ENCODE data around the gene DPPA4. TPM values are rescaled to one million over a fixed set of nuclear protein-coding genes. Genes with fewer than 3 reads are reported as not detected.

The DPPA4 gene
- total RNA-seq, 1 experiment from 2014 or later, result not detected

GRCh38 chr3:109355625-109356441, 18.5 kb upstream of the DPPA4 start:
- Histone ChIP-seq H3K9me3 (replicated peaks) (no peaks in the 10 kb centered on the region), H3K4me1 (no peaks in the 10 kb centered on the region), H3K36me3 (no peaks in the 10 kb centered on the region), H3K27ac (no peak overlapping the region), H3K27me3 (no peaks in the 10 kb centered on the region), H3K4me3 (no peak overlapping the region)
- no peak for DNase-seq

DNA sequence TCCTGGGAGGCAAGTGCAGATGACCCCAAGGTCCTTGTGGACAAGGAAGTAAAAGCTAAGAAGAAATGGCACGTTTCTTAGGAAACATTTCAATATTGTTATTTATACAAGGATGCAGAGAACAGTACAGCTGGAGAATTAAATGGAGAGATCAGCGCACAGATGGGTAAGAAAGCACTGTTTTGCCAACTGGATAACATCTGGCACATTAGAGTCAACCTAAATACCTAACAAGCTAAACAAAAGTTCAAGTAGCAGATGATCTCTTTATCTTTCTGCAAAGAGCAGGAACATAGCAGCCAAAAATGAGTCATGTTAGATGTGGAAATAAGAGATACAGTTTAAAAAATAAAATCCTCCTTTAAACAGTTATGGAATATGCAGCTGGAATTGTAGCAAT, 15.7 kb upstream of the DPPA4 start:
- no peaks in the 10 kb centered on the region for H3K9me3 ChIP-seq (replicated peaks)
- DNase-seq, result no peak
- H3K36me3 ChIP-seq, result no peaks in the 10 kb centered on the region
- no peak overlapping the region for H3K4me3 ChIP-seq
- no peak overlapping the region for H3K27ac ChIP-seq
- H3K27me3 ChIP-seq, result no peaks in the 10 kb centered on the region
- H3K4me1 ChIP-seq, result no peaks in the 10 kb centered on the region

DNA sequence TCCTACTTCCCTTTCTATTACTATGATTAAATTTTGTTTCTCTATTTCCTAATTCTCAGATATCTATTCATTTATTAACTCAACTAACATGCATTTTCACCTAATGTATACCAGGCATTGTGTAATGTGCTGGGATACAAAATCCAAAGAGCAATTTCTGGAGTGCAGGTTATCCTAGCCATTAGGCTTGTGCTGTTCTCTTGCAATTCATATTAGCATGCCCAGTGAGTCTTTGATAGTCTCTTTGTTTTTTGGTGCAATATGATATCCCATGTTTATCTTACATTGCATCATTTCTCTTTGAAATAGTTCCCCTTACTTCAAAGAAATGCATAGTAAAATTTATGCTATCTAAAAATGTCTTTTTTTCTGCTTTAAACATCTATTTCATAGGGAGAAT, 13.9 kb upstream of the DPPA4 start:
- H3K4me1 ChIP-seq, result no peaks in the 10 kb centered on the region
- H3K4me3 ChIP-seq, result no peak overlapping the region
- DNase-seq, result no peak
- H3K27ac ChIP-seq, result no peak overlapping the region
- no peaks in the 10 kb centered on the region for H3K36me3 ChIP-seq
- no peaks in the 10 kb centered on the region for H3K27me3 ChIP-seq
- H3K9me3 ChIP-seq (replicated peaks), result no peaks in the 10 kb centered on the region

DNA sequence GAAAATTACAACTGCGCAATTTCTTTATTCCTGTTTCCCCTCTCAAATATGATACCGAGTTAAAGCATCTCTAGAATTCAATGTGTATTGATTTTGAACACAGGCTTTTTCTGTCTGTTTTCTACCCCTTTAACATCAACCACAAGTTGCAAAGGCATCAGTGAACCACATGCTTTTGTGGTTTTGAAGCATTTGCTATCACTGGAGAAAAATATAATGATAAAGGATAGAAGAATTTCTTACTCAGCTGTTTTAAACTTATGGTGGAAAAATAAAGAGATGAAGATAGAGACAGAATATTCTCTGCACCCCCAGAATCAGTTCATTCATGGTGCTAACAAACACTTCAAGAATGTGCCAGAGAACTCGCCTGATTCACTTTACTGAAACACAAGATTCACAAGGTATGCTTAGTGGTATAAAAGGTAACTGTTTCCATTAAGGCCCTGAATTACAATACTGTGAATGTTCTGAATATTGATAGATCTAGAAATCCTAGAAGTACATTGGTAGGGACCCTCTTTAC, 9.5 kb upstream of the DPPA4 start:
- no peak for DNase-seq
- no peak overlapping the region for H3K4me3 ChIP-seq
- H3K27me3 ChIP-seq, result no peaks in the 10 kb centered on the region
- H3K36me3 ChIP-seq, result no peaks in the 10 kb centered on the region
- H3K4me1 ChIP-seq, result no peaks in the 10 kb centered on the region
- H3K27ac ChIP-seq, result no peak overlapping the region
- no peaks in the 10 kb centered on the region for H3K9me3 ChIP-seq (replicated peaks)

DNA sequence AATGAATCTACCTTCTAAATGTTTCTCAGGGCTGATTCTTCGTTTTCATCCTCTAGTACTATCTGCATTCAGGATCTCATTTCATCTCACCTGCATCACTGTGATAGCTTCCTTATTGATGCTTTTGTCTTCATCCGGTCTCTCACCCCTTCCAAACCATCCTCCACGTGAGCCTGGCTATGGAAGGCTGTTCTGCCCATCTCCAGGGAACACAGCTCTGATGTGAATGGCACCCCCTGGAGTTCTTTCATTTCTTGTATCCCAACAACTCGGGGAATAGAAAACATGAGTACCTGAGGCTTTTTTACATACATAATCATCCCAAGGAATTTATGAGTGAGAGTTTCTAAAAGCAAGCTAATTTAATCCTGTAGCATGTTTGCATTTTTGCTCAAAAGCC, 8.8 kb upstream of the DPPA4 start:
- Histone ChIP-seq H3K27ac (no peak overlapping the region), H3K4me3 (no peak overlapping the region), H3K36me3 (no peaks in the 10 kb centered on the region), H3K27me3 (no peaks in the 10 kb centered on the region), H3K4me1 (no peaks in the 10 kb centered on the region), H3K9me3 (replicated peaks) (no peaks in the 10 kb centered on the region)
- DNase-seq, result no peak

DNA sequence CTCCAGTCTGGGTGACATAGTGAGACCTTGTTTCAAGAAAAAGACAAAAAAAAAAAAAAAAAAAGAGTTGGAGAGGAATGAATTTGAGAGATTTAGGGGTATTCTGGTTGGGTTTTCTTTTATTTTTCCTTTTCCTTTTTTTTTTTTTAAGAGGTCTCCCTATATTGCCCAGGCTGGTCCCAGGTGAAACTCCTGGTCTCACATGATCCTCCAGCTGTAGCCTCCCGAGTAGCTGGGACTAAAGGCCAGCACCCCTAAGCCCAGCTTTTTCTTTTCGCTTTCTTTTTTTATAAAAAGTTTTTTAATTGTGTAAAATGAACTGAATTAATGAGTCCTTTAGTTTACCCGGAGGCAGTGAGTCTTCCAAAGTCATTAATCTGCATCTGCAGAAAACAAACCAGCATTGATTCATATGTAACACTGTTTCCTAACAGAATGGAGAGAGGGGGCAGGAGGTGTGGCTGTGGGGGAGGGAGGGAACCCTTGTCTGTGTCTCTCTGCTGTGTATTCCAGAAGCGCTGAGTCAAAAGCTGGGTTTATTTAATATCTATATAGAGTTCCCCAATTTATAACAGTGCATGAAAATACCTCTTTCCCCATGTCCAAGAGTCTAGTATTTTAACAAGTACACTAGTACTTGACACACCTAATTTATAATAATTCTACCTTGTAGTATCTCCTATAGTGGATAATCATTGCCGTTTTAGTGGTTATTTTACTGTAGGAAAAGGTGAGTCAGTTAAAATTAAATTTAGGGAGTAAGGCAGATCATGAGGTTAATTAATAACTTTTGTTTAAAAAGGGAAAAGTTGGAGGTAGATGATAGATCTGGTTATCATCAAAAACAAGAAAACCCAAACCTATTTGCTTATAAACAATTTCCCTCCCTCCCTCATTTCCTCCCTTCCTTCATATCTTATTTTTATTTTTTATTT, 2.6 kb upstream of the DPPA4 start:
- Histone ChIP-seq H3K9me3 (replicated peaks) (no peaks in the 10 kb centered on the region), H3K27me3 (no peaks in the 10 kb centered on the region), H3K36me3 (no peaks in the 10 kb centered on the region), H3K4me1 (no peaks in the 10 kb centered on the region), H3K27ac (no peak overlapping the region), H3K4me3 (no peak overlapping the region)
- no peak for DNase-seq

DNA sequence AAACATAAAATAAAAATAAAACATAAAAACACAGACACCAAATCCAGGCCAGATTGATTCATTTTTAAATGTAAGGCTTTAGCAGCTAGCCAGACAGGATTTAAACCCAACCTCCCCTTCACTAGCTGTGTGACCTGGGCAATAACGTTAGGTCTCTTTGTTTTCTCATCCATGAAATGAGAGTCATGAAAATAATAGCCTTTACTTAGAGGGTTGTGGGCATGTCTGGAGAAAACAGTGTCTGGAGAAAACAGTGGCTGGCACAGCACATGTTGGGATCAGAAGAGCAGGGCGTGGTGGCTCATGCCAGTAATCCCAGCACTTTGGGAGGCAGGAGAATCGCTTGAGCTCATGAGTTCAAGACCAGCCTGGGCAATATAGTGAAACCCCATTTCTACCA, 1.9 kb upstream of the DPPA4 start:
- Histone ChIP-seq H3K36me3 (no peaks in the 10 kb centered on the region), H3K27ac (no peak overlapping the region), H3K4me1 (no peaks in the 10 kb centered on the region), H3K9me3 (replicated peaks) (no peaks in the 10 kb centered on the region), H3K4me3 (no peak overlapping the region), H3K27me3 (no peaks in the 10 kb centered on the region)
- DNase-seq, result no peak

- Histone ChIP-seq H3K4me1 (no peaks in the 10 kb centered on the region), H3K27me3 (no peaks in the 10 kb centered on the region)
Measured at GRCh38 chr3:109338322-109338721, 976 bp upstream of the DPPA4 start.

GRCh38 chr3:109336291-109336861, 970 bp downstream of the DPPA4 start:
- Histone ChIP-seq H3K27me3 (no peaks in the 10 kb centered on the region), H3K4me3 (no peak overlapping the region), H3K4me1 (no peaks in the 10 kb centered on the region), H3K9me3 (replicated peaks) (no peaks in the 10 kb centered on the region), H3K27ac (no peak overlapping the region), H3K36me3 (no peaks in the 10 kb centered on the region)
- DNase-seq, result no peak

More at GRCh38 chr3:109338322-109338721, 976 bp upstream of the DPPA4 start:
- H3K36me3 ChIP-seq, result no peaks in the 10 kb centered on the region
- H3K9me3 ChIP-seq (replicated peaks), result no peaks in the 10 kb centered on the region
- DNase-seq, result no peak
- H3K27ac ChIP-seq, result no peak overlapping the region
- H3K4me3 ChIP-seq, result no peak overlapping the region

- H3K27ac ChIP-seq, result no peak overlapping the region
- DNase-seq, result no peak
- H3K36me3 ChIP-seq, result no peaks in the 10 kb centered on the region
- H3K4me1 ChIP-seq, result no peaks in the 10 kb centered on the region
- no peaks in the 10 kb centered on the region for H3K27me3 ChIP-seq
- H3K4me3 ChIP-seq, result no peak overlapping the region
- H3K9me3 ChIP-seq (replicated peaks), result no peaks in the 10 kb centered on the region
Measured at GRCh38 chr3:109334572-109334971, 2.8 kb downstream of the DPPA4 start.

DNA sequence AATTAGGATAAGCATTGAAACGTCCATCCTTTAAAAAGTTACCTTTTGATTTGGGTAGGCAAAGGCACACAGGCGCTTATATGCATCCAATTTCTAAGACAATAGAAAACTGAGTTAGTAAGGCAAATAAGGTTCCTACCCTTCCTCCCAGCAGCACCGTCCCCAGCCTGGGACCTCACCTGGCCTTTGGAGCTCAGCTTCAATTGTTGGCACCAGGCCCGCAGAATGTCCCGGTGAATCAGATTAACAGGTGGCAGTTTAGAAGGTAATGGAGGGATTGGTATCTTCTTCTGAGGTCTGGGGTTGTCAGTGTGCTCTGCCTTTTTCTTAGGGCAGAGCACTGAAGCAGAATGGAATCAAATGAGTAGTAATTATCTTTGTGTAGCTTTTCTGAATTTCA, 5.7 kb downstream of the DPPA4 start:
- Histone ChIP-seq H3K4me1 (no peaks in the 10 kb centered on the region), H3K4me3 (no peak overlapping the region), H3K27me3 (no peaks in the 10 kb centered on the region), H3K36me3 (no peaks in the 10 kb centered on the region), H3K27ac (no peak overlapping the region), H3K9me3 (replicated peaks) (no peaks in the 10 kb centered on the region)
- DNase-seq, result no peak

DNA sequence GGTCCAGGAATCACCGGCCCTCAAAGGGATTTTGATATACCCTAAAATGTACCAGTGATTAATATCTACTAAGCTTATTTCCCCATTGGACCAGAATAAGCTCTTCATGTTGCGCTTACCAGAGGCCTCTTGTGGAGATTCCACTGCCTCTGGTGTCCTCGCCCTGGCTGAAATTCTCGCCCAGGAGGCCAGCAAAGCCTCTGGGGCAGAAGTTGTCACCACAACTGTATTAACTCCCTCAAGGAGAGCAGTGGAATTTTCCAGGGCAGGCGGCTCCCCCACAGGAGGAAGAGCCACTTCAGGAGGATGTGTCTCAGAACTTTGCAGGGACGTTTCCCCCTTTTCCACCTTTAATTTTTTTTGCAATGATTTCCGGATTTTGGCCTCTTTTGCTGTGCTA, 6.9 kb downstream of the DPPA4 start:
- H3K27me3 ChIP-seq, result no peaks in the 10 kb centered on the region
- no peak for DNase-seq
- H3K9me3 ChIP-seq (replicated peaks), result no peaks in the 10 kb centered on the region
- no peaks in the 10 kb centered on the region for H3K36me3 ChIP-seq
- H3K4me1 ChIP-seq, result no peaks in the 10 kb centered on the region
- no peak overlapping the region for H3K27ac ChIP-seq
- H3K4me3 ChIP-seq, result no peak overlapping the region

DNA sequence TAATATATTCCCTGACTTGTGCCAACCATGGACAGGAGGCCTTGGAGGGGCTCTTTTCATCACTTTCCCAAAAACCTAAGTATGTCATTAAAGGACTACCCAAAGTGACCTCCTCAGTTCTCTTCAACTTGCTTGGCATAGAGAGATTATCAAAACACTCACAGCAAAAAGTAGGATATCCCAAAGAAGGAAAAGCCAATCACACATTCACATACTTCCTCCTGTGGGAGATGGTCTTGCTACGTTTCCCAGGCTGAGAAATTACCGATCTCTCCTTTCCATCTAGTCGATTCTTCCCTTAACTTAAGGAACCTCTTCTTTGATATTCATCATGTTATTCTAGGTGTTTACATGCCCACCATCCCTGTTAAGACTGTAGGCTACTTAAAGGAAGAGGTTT, 9.1 kb downstream of the DPPA4 start:
- no peaks in the 10 kb centered on the region for H3K27me3 ChIP-seq
- no peaks in the 10 kb centered on the region for H3K36me3 ChIP-seq
- no peak overlapping the region for H3K4me3 ChIP-seq
- H3K9me3 ChIP-seq (replicated peaks), result no peaks in the 10 kb centered on the region
- DNase-seq, result no peak
- H3K27ac ChIP-seq, result no peak overlapping the region
- no peaks in the 10 kb centered on the region for H3K4me1 ChIP-seq

DNA sequence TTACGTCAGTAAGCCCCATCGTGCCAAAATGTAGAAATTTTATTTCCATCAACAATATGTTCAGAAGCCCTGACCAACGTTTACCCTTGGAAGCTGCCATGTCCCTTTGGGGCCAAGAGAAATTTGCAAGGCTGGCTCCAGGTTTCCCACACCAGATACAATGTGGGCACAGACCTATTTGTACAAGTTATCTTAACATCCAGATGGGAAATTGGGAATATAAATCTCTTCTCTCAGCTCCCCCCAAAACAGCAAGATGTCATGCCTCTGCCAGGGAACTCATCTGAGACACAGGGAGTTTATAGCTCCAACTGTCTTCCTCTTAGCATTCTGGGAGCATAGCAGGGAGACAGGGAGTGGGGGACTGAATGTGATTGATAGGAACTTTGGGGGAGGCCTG, 11.7 kb downstream of the DPPA4 start:
- Histone ChIP-seq H3K4me1 (no peaks in the 10 kb centered on the region), H3K36me3 (no peaks in the 10 kb centered on the region), H3K4me3 (no peak overlapping the region), H3K27ac (no peak overlapping the region), H3K27me3 (no peaks in the 10 kb centered on the region), H3K9me3 (replicated peaks) (no peaks in the 10 kb centered on the region)
- DNase-seq, result no peak

DNA sequence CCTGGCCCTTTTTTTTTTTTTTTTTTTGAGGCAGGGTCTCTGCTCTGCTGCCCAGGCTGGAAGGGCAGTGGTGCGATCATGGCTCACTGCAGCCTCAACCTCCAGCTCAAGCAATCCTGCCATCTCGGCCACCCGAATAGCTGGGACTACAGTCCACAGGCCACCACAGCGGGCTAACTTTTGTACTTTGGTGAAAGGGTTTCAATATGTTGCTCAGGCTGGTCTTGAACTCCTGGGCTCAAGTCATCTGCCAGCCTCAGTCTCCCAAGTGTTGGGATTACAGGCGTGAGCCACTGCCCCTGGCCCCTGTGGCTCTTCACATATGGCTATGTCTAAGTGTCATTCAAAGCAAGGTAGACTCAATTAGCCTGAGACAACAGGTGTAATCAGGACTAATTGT, 12.2 kb downstream of the DPPA4 start:
- Histone ChIP-seq H3K27me3 (no peaks in the 10 kb centered on the region), H3K36me3 (no peaks in the 10 kb centered on the region), H3K4me3 (no peak overlapping the region), H3K9me3 (replicated peaks) (no peaks in the 10 kb centered on the region), H3K4me1 (no peaks in the 10 kb centered on the region), H3K27ac (no peak overlapping the region)
- DNase-seq, result no peak
